DND-41 (cell line): ENCODE data around the gene CPN2.

ENCODE experiments used
- EZH2 ChIP-seq: IDR thresholded peaks from 3 replicates; pipeline ENCODE4 v1.6.1; 2012; ENCODE audit warnings: borderline replicate concordance, low read depth, mild to moderate bottlenecking, moderate library complexity, low read length, inconsistent platforms; ENCODE audit not compliant: severe bottlenecking
- TF ChIP-seq, protein P1 (sequence below): IDR thresholded peaks from 2 replicates; pipeline ENCODE4 v1.5.1; 2012; ENCODE audit warnings: borderline replicate concordance, low read length, moderate library complexity, mild to moderate bottlenecking; ENCODE audit not compliant: poor library complexity, severe bottlenecking; ENCODE audit errors: extremely low read depth

DNA sequence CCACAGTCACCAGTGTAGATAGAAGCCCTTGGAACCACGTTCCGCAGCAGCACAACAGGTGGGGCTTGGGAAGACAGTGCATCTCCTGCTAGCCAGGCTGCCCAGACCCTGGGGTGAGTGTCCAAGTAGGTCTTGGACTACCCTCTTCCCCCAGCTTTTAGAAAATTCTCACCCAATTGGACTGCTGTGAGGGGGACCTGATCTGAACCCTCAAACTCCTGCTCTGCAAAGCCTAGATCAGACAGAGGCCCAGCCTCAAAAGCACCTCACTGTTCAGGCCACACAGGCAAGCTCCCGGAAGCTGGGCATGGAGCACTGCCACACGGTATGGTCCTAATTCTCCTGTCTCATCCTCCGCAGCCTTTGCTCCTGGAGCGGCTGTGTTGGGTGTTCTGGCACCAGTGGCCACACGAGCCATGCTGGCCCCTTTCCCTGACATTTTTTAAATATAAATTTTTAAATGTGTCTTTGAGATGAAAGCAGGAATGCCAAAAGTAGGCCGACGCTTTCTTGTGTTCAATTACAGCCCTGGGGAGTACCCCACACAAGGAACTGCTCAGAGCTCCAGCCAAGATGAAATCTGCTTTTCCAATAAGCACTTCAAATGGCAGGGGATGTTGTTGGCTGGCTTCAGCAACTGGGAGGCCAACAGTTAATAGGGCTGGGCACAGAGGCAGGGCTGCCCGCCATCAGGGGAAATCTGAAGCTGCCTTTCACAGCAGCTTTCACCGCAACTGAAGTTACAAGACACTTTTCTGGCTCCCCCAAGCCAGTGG is 40.9 kb downstream of the CPN2 start:
- TF ChIP-seq, protein P1, sequence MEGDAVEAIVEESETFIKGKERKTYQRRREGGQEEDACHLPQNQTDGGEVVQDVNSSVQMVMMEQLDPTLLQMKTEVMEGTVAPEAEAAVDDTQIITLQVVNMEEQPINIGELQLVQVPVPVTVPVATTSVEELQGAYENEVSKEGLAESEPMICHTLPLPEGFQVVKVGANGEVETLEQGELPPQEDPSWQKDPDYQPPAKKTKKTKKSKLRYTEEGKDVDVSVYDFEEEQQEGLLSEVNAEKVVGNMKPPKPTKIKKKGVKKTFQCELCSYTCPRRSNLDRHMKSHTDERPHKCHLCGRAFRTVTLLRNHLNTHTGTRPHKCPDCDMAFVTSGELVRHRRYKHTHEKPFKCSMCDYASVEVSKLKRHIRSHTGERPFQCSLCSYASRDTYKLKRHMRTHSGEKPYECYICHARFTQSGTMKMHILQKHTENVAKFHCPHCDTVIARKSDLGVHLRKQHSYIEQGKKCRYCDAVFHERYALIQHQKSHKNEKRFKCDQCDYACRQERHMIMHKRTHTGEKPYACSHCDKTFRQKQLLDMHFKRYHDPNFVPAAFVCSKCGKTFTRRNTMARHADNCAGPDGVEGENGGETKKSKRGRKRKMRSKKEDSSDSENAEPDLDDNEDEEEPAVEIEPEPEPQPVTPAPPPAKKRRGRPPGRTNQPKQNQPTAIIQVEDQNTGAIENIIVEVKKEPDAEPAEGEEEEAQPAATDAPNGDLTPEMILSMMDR = no peak
- TF ChIP-seq EZH2 = no peak
